HepG2 (cell line): ENCODE results near the gene MYL12B. TPM values are rescaled to one million over a fixed set of nuclear protein-coding genes. Genes with fewer than 3 reads are reported as not detected.

Source experiments
- CAMTA2 ChIP-seq: sonication (generic); formaldehyde crosslinking; IDR thresholded peaks from 2 replicates; pipeline ENCODE4 v1.4.0; 2020; ENCODE audit warnings: mild to moderate bottlenecking, missing genetic modification reagents, borderline replicate concordance
- IKZF4 ChIP-seq: sonication (generic); formaldehyde crosslinking; IDR thresholded peaks from 2 replicates; pipeline ENCODE4 v1.5.1; 2020; ENCODE audit warnings: borderline replicate concordance, mild to moderate bottlenecking, low read depth, missing genetic modification reagents; ENCODE audit errors: not compliant biosample characterization
- KLF11 ChIP-seq: IDR thresholded peaks from 2 replicates; pipeline ENCODE4 v1.6.1; 2016; ENCODE audit warnings: missing compliant biosample characterization
- KLF12 ChIP-seq: sonication (generic); formaldehyde crosslinking; IDR thresholded peaks from 2 replicates; pipeline ENCODE4 v1.4.0; 2020; ENCODE audit warnings: missing genetic modification reagents, borderline replicate concordance
- MED8 ChIP-seq: sonication (generic); formaldehyde crosslinking; IDR thresholded peaks from 2 replicates; pipeline ENCODE4 v1.8.1; 2023; ENCODE audit warnings: mild to moderate bottlenecking, missing genetic modification reagents; ENCODE audit not compliant: insufficient replicate concordance
- NR2C2 ChIP-seq: sonication (generic); formaldehyde crosslinking; IDR thresholded peaks from 2 replicates; pipeline ENCODE4 v1.4.0; 2020; ENCODE audit warnings: missing genetic modification reagents, mild to moderate bottlenecking, moderate library complexity, borderline replicate concordance
- PRMT3 ChIP-seq: sonication (generic); formaldehyde crosslinking; IDR thresholded peaks from 2 replicates; pipeline ENCODE4 v1.8.1; 2022; ENCODE audit warnings: low read depth, mild to moderate bottlenecking, moderate library complexity, missing genetic modification reagents, borderline replicate concordance
- THYN1 ChIP-seq: sonication (generic); formaldehyde crosslinking; IDR thresholded peaks from 2 replicates; pipeline ENCODE4 v1.8.1; 2023; ENCODE audit warnings: low read depth, mild to moderate bottlenecking, moderate library complexity, missing genetic modification reagents, borderline replicate concordance
- ZFY ChIP-seq: sonication (generic); formaldehyde crosslinking; IDR thresholded peaks from 2 replicates; pipeline ENCODE4 v1.4.0; 2020; ENCODE audit warnings: missing genetic modification reagents
- ZNF430 ChIP-seq: sonication (generic); formaldehyde crosslinking; IDR thresholded peaks from 2 replicates; pipeline ENCODE4 v1.9.0; 2021; ENCODE audit warnings: mild to moderate bottlenecking, missing genetic modification reagents
- ZNF510 ChIP-seq: sonication (generic); formaldehyde crosslinking; IDR thresholded peaks from 2 replicates; pipeline ENCODE4 v1.4.0; 2020; ENCODE audit warnings: low read depth, mild to moderate bottlenecking, missing genetic modification reagents
- ZNF556 ChIP-seq: sonication (generic); formaldehyde crosslinking; IDR thresholded peaks from 2 replicates; pipeline ENCODE4 v1.4.0; 2020; ENCODE audit warnings: mild to moderate bottlenecking, missing genetic modification reagents, borderline replicate concordance
- ZNF839 ChIP-seq: sonication (generic); formaldehyde crosslinking; IDR thresholded peaks from 2 replicates; pipeline ENCODE4 v1.4.0; 2020; ENCODE audit warnings: missing genetic modification reagents, mild to moderate bottlenecking, borderline replicate concordance
- polyA plus RNA-seq, 8 experiments: library from polyadenylated mRNA; depleted of rRNA in 3 of 8; stranded (reverse) in 7 of 8; unstranded in 1 of 8; fragments of >200 nt; fragmentation: Illumina TruSeq in 4 of 8; extraction: Trizol in 4 of 8; gene quantifications; 2 replicates each; pipeline versions ENCODE4 v1.2.1 to v1.2.3, GENCODE V29; 2011 to 2016; ENCODE audit warnings: low read depth in 4 of 8, missing spikeins in 1 of 8, mixed read lengths in 1 of 8; ENCODE audit not compliant: insufficient read depth in 1 of 8
- total RNA-seq, 5 experiments: library from RNA; depleted of rRNA; stranded (reverse); fragments of >200 nt; fragmentation: Illumina TruSeq; extraction: Trizol; gene quantifications; 2 replicates each; pipeline ENCODE4 v1.2.3, GENCODE V29; 2016; ENCODE audit warnings: low read depth in 1 of 5
- TF ChIP-seq, protein P1 (sequence below): sonication (generic); formaldehyde crosslinking; IDR thresholded peaks from 2 replicates; pipeline ENCODE4; 2020; ENCODE audit warnings: missing genetic modification reagents, mild to moderate bottlenecking, borderline replicate concordance
- TF ChIP-seq, protein P2 (sequence below): sonication (generic); formaldehyde crosslinking; IDR thresholded peaks from 2 replicates; pipeline ENCODE4 v1.5.1; 2020; ENCODE audit warnings: mild to moderate bottlenecking, missing genetic modification reagents, borderline replicate concordance
- TF ChIP-seq, protein P3 (sequence below): sonication (generic); formaldehyde crosslinking; IDR thresholded peaks from 2 replicates; pipeline ENCODE4 v1.4.0; 2020; ENCODE audit warnings: missing genetic modification reagents
- TF ChIP-seq, protein P4 (sequence below): sonication (generic); formaldehyde crosslinking; conservative IDR thresholded peaks from 2 replicates; pipeline ENCODE4 v1.8.1; 2023; ENCODE audit warnings: missing genetic modification reagents
- TF ChIP-seq, protein P5 (sequence below): sonication (generic); formaldehyde crosslinking; IDR thresholded peaks from 2 replicates; pipeline ENCODE4 v1.4.0; 2020; ENCODE audit warnings: missing genetic modification reagents
- TF ChIP-seq, protein P6 (sequence below): sonication (generic); formaldehyde crosslinking; IDR thresholded peaks from 2 replicates; pipeline ENCODE4 v1.4.0; 2020; ENCODE audit warnings: missing genetic modification reagents

MYL12B gene
- total and polyA plus RNA-seq, 2 of the 13 experiments (the other 11 are each of a cell fraction or from before 2014, with no cell fraction given) = 265 to 340 TPM

DNA sequence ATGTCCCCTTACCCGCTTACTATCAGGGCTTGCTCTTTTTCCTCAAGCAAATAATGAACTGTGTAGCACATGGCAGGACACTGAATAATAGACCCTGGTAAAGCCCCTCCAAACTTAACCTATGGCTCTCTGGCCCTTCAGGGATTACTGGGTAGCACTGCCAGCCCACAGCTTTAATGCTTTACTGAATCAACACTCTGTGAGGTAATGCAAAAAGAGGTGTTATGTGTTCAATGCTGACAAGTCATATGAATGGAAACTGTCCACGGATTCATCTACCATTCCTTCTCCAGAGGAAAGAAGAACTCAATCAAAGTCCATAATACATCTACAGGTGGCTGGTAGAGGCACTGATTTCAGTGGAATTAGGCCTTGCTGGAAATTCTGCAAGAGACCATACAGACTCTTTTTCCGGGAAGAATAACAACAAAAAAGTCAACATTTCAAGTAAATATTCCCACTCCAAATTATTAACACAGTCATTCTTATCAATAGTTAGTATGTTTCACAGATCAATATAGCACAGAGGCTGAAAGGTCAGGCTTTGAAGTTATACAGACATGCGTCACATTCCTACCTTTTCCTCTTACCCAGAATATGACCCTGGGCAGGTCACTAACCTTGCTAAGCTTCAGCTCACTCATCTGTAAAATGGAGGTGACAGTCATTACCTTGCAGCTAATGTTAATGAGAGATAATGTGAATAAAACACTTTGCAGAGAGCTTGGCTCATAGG is 28.3 kb upstream of the MYL12B start (continued):
- TF ChIP-seq, protein P1, sequence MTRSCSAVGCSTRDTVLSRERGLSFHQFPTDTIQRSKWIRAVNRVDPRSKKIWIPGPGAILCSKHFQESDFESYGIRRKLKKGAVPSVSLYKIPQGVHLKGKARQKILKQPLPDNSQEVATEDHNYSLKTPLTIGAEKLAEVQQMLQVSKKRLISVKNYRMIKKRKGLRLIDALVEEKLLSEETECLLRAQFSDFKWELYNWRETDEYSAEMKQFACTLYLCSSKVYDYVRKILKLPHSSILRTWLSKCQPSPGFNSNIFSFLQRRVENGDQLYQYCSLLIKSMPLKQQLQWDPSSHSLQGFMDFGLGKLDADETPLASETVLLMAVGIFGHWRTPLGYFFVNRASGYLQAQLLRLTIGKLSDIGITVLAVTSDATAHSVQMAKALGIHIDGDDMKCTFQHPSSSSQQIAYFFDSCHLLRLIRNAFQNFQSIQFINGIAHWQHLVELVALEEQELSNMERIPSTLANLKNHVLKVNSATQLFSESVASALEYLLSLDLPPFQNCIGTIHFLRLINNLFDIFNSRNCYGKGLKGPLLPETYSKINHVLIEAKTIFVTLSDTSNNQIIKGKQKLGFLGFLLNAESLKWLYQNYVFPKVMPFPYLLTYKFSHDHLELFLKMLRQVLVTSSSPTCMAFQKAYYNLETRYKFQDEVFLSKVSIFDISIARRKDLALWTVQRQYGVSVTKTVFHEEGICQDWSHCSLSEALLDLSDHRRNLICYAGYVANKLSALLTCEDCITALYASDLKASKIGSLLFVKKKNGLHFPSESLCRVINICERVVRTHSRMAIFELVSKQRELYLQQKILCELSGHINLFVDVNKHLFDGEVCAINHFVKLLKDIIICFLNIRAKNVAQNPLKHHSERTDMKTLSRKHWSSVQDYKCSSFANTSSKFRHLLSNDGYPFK = no peak
- TF ChIP-seq THYN1 (no peak), MED8 (peak; percentile 61), KLF11 (CRISPR knock-in tag) (no peak), ZNF556 (peak; percentile 58; the same call in 1 of the 2 replicates), ZFY (CRISPR knock-in tag) (peak; percentile 25; the same call in 1 of the 2 replicates), NR2C2 (peak; percentile 76), ZNF839 (no peak), IKZF4 (CRISPR knock-in tag) (no peak), CAMTA2 (CRISPR knock-in tag) (no peak), ZNF510 (CRISPR knock-in tag) (no peak), ZNF430 (CRISPR knock-in tag) (no peak), PRMT3 (no peak; the same call in 1 of the 2 replicates), KLF12 (CRISPR knock-in tag) (peak; percentile 57; the same call in 1 of the 2 replicates)
- TF ChIP-seq, protein P2, sequence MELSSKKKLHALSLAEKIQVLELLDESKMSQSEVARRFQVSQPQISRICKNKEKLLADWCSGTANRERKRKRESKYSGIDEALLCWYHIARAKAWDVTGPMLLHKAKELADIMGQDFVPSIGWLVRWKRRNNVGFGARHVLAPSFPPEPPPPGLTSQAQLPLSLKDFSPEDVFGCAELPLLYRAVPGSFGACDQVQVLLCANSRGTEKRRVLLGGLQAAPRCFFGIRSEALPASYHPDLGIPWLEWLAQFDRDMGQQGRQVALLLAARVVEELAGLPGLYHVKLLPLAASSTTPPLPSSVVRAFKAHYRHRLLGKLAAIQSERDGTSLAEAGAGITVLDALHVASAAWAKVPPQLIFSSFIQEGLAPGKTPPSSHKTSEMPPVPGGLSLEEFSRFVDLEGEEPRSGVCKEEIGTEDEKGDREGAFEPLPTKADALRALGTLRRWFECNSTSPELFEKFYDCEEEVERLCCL (CRISPR knock-in tag) = no peak
- TF ChIP-seq, protein P3, sequence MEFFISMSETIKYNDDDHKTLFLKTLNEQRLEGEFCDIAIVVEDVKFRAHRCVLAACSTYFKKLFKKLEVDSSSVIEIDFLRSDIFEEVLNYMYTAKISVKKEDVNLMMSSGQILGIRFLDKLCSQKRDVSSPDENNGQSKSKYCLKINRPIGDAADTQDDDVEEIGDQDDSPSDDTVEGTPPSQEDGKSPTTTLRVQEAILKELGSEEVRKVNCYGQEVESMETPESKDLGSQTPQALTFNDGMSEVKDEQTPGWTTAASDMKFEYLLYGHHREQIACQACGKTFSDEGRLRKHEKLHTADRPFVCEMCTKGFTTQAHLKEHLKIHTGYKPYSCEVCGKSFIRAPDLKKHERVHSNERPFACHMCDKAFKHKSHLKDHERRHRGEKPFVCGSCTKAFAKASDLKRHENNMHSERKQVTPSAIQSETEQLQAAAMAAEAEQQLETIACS = no peak
- TF ChIP-seq, protein P4, sequence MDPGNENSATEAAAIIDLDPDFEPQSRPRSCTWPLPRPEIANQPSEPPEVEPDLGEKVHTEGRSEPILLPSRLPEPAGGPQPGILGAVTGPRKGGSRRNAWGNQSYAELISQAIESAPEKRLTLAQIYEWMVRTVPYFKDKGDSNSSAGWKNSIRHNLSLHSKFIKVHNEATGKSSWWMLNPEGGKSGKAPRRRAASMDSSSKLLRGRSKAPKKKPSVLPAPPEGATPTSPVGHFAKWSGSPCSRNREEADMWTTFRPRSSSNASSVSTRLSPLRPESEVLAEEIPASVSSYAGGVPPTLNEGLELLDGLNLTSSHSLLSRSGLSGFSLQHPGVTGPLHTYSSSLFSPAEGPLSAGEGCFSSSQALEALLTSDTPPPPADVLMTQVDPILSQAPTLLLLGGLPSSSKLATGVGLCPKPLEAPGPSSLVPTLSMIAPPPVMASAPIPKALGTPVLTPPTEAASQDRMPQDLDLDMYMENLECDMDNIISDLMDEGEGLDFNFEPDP (CRISPR knock-in tag) = no peak
- TF ChIP-seq, protein P5, sequence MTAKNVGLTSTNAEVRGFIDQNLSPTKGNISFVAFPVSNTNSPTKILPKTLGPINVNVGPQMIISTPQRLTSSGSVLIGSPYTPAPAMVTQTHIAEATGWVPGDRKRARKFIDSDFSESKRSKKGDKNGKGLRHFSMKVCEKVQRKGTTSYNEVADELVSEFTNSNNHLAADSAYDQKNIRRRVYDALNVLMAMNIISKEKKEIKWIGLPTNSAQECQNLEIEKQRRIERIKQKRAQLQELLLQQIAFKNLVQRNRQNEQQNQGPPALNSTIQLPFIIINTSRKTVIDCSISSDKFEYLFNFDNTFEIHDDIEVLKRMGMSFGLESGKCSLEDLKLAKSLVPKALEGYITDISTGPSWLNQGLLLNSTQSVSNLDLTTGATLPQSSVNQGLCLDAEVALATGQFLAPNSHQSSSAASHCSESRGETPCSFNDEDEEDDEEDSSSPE = 0 out of 2 replicates have a peak, but pooled peaks have one; percentile 19
- TF ChIP-seq, protein P6, sequence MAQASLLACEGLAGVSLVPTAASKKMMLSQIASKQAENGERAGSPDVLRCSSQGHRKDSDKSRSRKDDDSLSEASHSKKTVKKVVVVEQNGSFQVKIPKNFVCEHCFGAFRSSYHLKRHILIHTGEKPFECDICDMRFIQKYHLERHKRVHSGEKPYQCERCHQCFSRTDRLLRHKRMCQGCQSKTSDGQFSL (CRISPR knock-in tag) = no peak
